IMR-90 (cell line): ENCODE results near the gene PTGES3L.

Experiments
- CEBPB ChIP-seq: IDR thresholded peaks from 2 replicates; pipeline ENCODE4 v1.6.1; 2012; ENCODE audit warnings: low read depth, low read length, improper control_type of control experiment
- CTCF ChIP-seq: conservative IDR thresholded peaks from 2 replicates; pipeline ENCODE4 v1.5.1; 2012; ENCODE audit warnings: mild to moderate bottlenecking, low read depth, low read length, improper control_type of control experiment
- ELK1 ChIP-seq: fragments of 150-350 bp; IDR thresholded peaks from 2 replicates; pipeline ENCODE4 v1.6.1; 2016; ENCODE audit warnings: low read depth, mild to moderate bottlenecking, low read length, moderate library complexity, borderline replicate concordance
- FOS ChIP-seq: fragments of 150-350 bp; IDR thresholded peaks from 2 replicates; pipeline ENCODE4 v1.6.1; 2016; ENCODE audit warnings: low read depth, low read length
- MAFK ChIP-seq: IDR thresholded peaks from 2 replicates; pipeline ENCODE4 v1.6.1; 2012; ENCODE audit warnings: low read depth, low read length, improper control_type of control experiment
- MXI1 ChIP-seq: IDR thresholded peaks from 2 replicates; pipeline ENCODE4 v1.6.1; 2012; ENCODE audit warnings: low read depth, mild to moderate bottlenecking, low read length, moderate library complexity, borderline replicate concordance
- POLR2A ChIP-seq: IDR thresholded peaks from 2 replicates; pipeline ENCODE4 v1.6.1; 2012; ENCODE audit warnings: mild to moderate bottlenecking, low read depth, low read length
- RAD21 ChIP-seq: IDR thresholded peaks from 2 replicates; pipeline ENCODE4 v1.6.1; 2012; ENCODE audit warnings: low read length, improper control_type of control experiment
- RFX5 ChIP-seq: IDR thresholded peaks from 2 replicates; pipeline ENCODE4 v1.8.0; 2012; ENCODE audit warnings: low read depth, mild to moderate bottlenecking, low read length, moderate library complexity
- SMC3 ChIP-seq: fragments of 150-350 bp; IDR thresholded peaks from 2 replicates; pipeline ENCODE4 v1.6.1; 2016; ENCODE audit warnings: low read depth, mild to moderate bottlenecking, antibody characterized with exemption, low read length, moderate library complexity
- USF2 ChIP-seq: fragments of 150-350 bp; IDR thresholded peaks from 2 replicates; pipeline ENCODE4 v1.6.1; 2017; ENCODE audit warnings: mild to moderate bottlenecking, antibody characterized with exemption, low read length, low read depth

- TF ChIP-seq CTCF: no peak
- TF ChIP-seq POLR2A: no peak
- no peak for TF ChIP-seq MAFK
- no peak for TF ChIP-seq RFX5
- no peak for TF ChIP-seq MXI1
- TF ChIP-seq SMC3: no peak
- TF ChIP-seq RAD21: no peak
- TF ChIP-seq ELK1: no peak
- TF ChIP-seq CEBPB: no peak
- no peak for TF ChIP-seq FOS
- TF ChIP-seq USF2: no peak
Measured at GRCh38 chr17:43003542-43004172, 23.8 kb upstream of the PTGES3L start.
